GM19452 (cell line): ENCODE results near the gene OAT.

Source experiments
- ATAC-seq: cut with Tn5 transposase; IDR thresholded peaks from one replicate; pipeline ENCODE4 v1.9.1; 2021; ENCODE audit not compliant: unreplicated experiment

OAT gene

GRCh38 chr10:124354411-124355382 lies 64.0 kb downstream of the OAT start:
- ATAC-seq: peak; percentile 83

GRCh38 chr10:124353896-124354295 lies 64.8 kb downstream of the OAT start:
- no peak for ATAC-seq

DNA sequence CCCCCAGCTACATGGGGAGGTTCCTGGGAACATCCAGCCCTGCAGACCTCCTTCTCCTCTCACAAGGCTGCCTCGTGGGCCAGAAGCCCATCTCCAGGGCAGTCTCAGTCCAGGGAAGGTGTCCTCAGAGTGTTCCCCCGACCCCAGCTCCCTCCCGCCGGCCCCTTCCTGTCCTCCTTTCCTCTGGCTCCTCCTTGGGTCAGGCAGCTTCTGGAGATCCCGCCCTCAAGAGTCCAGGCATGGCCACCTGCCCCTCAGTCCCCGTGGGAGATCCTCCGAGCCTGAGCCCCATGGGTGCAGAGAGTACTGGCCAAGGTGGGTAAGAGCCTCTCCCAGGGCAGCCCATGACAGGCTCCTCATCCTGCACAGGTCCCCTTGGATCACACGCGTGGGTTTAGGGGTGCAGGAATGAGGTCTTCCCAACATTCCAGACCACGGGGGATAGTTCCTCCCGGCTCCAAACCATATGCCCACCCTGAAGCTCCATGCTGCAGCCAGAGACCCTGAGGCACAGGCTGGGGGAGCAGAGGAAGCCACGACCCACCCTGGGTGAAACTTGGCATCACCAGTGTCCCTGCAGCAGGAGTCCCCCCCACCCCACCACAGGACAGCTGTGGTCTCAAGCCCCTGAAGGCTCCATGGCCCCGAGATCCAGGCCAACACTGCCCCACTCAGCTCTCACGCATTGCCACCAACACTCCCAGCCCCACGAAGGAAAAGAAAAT lies 65.5 kb downstream of the OAT start:
- no peak for ATAC-seq

GRCh38 chr10:124351481-124352220 lies 67.1 kb downstream of the OAT start:
- ATAC-seq: no peak

DNA sequence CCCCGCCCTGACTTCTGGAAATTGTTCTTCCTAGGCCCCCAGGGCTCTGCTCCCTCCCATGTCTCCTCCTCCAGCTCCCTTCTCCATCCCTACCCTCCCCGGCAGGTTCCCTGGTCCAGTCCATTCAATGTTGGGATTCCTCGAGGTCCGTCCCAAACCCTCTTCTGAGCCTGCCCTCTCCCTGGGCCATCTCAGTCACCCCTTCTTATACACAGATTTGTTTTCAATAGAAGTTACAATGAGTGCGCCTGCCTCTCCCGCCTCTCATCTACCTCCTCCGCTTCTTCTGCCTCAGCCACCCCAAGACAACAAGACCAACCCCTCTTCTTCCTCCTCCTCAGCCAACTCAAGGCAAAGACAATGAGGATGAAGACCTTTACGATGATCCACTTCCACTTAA lies 67.9 kb downstream of the OAT start:
- ATAC-seq: no peak

- ATAC-seq: no peak
These were observed 68.8 kb downstream of the OAT start for GRCh38 chr10:124349996-124350280.

- ATAC-seq: no peak
These were observed 69.3 kb downstream of the OAT start for GRCh38 chr10:124349231-124349995.

GRCh38 chr10:124348801-124349200 lies 69.9 kb downstream of the OAT start:
- no peak for ATAC-seq

DNA sequence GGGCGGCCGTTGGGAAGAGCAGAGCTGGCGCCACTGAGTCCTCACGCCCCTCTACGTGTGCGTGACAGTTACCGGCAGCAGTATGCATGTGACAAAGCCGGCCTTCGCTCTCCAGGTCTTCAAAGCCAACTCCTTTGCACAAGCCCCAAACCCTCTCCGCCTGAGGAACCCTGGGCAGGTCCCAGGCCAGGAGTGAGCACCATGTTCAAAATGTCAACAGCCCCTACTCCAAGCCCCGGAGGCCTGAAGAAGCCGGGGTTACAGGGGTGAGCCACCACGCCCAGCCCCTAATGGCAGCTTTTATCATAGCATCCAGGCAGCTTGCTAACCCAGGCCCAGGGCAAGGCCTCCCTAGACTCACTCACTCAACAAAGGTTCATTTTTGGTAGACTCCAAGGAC lies 70.8 kb downstream of the OAT start:
- ATAC-seq: no peak
